PC-3 (cell line): ENCODE results near the gene CDH4. TPM values are rescaled to one million over a fixed set of nuclear protein-coding genes. Genes with fewer than 3 reads are reported as not detected.

Experiments
- ATAC-seq: fragments of 200-7000 bp; cut with Tn5 transposase; 2 replicates; pipeline ENCODE4 v1.9.1; 2020; ENCODE audit warnings: mild to moderate bottlenecking, moderate library complexity
- BruUV-seq: library from RNA; stranded (reverse); fragments of 400-500 nt; replicated peaks from 2 replicates; lab custom pipeline; 2021; lab: Mats Ljungman, UMichigan
- CTCF ChIA-PET: fragments of 300-600 bp; sonication (Branson Sonifier 250); formaldehyde crosslinking; loops from one replicate; lab custom pipeline; 2022; ENCODE audit warnings: antibody characterized with exemption; lab: Charles Lee
- POLR2A ChIA-PET: fragments of 300-600 bp; sonication (Branson Sonifier 250); formaldehyde crosslinking; loops from one replicate; lab custom pipeline; 2022; ENCODE audit warnings: antibody characterized with exemption; ENCODE audit not compliant: unreplicated experiment; lab: Charles Lee
- DNase-seq: peaks from one replicate; pipeline ENCODE4 v3.0.0-alpha.2; 2015
- H2AFZ ChIP-seq: fragments of 300-600 bp; sonication (generic); 2 replicates; pipeline ENCODE4 v1.6.0; 2016; ENCODE audit warnings: antibody characterized with exemption, low read length
- H3F3A ChIP-seq: fragments of 300-600 bp; sonication (generic); one replicate; pipeline ENCODE4 v1.6.0; 2017; ENCODE audit warnings: antibody characterized with exemption, low read length, control low read depth, mild to moderate bottlenecking; ENCODE audit not compliant: unreplicated experiment
- H3K27ac ChIP-seq: fragments of 300-600 bp; sonication (generic); 2 replicates; pipeline ENCODE4 v1.5.1; 2016; ENCODE audit warnings: mild to moderate bottlenecking, low read length
- H3K27me3 ChIP-seq: fragments of 300-600 bp; sonication (generic); 2 replicates; pipeline ENCODE4 v1.6.1; 2016; ENCODE audit warnings: low read length, mixed read lengths
- H3K36me3 ChIP-seq: fragments of 300-600 bp; sonication (generic); 2 replicates; pipeline ENCODE4 v1.6.1; 2016; ENCODE audit warnings: low read depth, mixed run types, low read length, mixed read lengths
- H3K4me1 ChIP-seq: fragments of 300-600 bp; sonication (generic); 2 replicates; pipeline ENCODE4 v1.5.1; 2016; ENCODE audit warnings: low read length; ENCODE audit not compliant: insufficient read depth
- H3K4me2 ChIP-seq: fragments of 300-600 bp; sonication (generic); 2 replicates; pipeline ENCODE4 v1.6.0; 2016; ENCODE audit warnings: low read length
- H3K4me3 ChIP-seq: fragments of 300-600 bp; sonication (generic); 2 replicates; pipeline ENCODE4 v1.5.1; 2016; ENCODE audit warnings: mild to moderate bottlenecking, low read length, mixed read lengths
- H3K79me2 ChIP-seq: fragments of 300-600 bp; sonication (generic); 2 replicates; pipeline ENCODE4 v1.6.1; 2017; ENCODE audit warnings: low read length, mixed read lengths
- H3K9ac ChIP-seq: fragments of 300-600 bp; sonication (generic); 2 replicates; pipeline ENCODE4 v1.6.0; 2016; ENCODE audit warnings: mild to moderate bottlenecking, low read length
- H3K9me2 ChIP-seq: fragments of 300-600 bp; sonication (generic); replicated peaks from 2 replicates; pipeline ENCODE4 v1.6.1; 2016; ENCODE audit warnings: mixed run types, low read length, mixed read lengths
- H3K9me3 ChIP-seq: fragments of 300-600 bp; sonication (generic); 2 replicates; pipeline ENCODE4 v1.6.1; 2016; ENCODE audit warnings: low read length, mixed read lengths
- H4K20me1 ChIP-seq: fragments of 300-600 bp; sonication (generic); 2 replicates; pipeline ENCODE4 v1.6.1; 2016; ENCODE audit warnings: low read length, mixed read lengths
- EZH2 ChIP-seq: fragments of 300-600 bp; sonication (generic); IDR thresholded peaks from one replicate; pipeline ENCODE4 v1.6.1; 2017; ENCODE audit warnings: antibody characterized with exemption, mild to moderate bottlenecking, low read length; ENCODE audit not compliant: unreplicated experiment
- EZH2phosphoT487 ChIP-seq: fragments of 300-600 bp; sonication (generic); IDR thresholded peaks from 2 replicates; pipeline ENCODE4 v1.6.1; 2018; ENCODE audit warnings: mild to moderate bottlenecking, antibody characterized with exemption, low read length, borderline replicate concordance
- intact Hi-C: fragments of 100-400 bp; cut with micrococcal nuclease; formaldehyde crosslinking; loops from 2 replicates; pipeline ENCODE4 v1.9.0; 2023
- total RNA-seq: library from RNA; depleted of rRNA; stranded (reverse); fragments of >200 nt; gene quantifications from 2 replicates; pipeline ENCODE4 v1.2.3, GENCODE V29; 2014
- TF ChIP-seq, protein P1 (sequence below): fragments of 300-600 bp; sonication (generic); conservative IDR thresholded peaks from 2 replicates; pipeline ENCODE4 v1.5.1; 2017; ENCODE audit warnings: antibody characterized with exemption, low read depth, mild to moderate bottlenecking, low read length

Gene CDH4
- total RNA-seq, 1 experiment from 2014 or later: not detected

DNA sequence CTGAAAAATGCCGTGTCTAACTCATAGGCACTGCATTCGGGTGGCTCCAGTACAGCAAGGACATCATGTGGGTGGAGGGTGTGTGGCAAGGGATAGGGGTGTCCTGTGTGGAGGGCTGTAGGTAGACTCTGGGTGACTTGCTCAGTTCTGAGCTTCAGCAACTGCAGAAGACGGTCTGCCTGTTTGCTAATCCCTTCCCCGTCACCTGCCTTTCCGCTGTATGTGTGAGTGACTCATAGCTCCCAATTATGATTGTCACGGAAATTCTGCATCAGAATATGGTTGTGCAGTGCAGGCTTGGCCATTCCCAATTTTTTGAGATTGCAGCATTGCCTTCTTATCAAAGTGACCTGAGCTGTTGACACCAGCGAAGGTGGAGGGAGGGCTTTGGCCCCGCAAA lies 174.3 kb downstream of the CDH4 start:
- H3K4me1 ChIP-seq: no peaks in the 10 kb centered on the region
- no peaks in the 10 kb centered on the region for H4K20me1 ChIP-seq
- H2AFZ ChIP-seq: no peak overlapping the region
- no peak for DNase-seq
- ATAC-seq: no peak
- no peak overlapping the region for H3K9ac ChIP-seq
- H3F3A ChIP-seq: no peaks in the 10 kb centered on the region
- H3K36me3 ChIP-seq: no peaks in the 10 kb centered on the region
- intact Hi-C loops: no loop called here
- no TSS peak for BruUV-seq
- no peak overlapping the region for H3K4me3 ChIP-seq
- ChIA-PET POLR2A (no interaction called here), CTCF (no interaction called here)
- H3K27ac ChIP-seq: no peak overlapping the region
- H3K9me2 ChIP-seq: no peaks in the 10 kb centered on the region
- H3K9me3 ChIP-seq: no peaks in the 10 kb centered on the region
- peaks cover 10% of the 10 kb centered on the region; the same call in 1 of the 2 replicates for H3K27me3 ChIP-seq
- TF ChIP-seq, protein P1, sequence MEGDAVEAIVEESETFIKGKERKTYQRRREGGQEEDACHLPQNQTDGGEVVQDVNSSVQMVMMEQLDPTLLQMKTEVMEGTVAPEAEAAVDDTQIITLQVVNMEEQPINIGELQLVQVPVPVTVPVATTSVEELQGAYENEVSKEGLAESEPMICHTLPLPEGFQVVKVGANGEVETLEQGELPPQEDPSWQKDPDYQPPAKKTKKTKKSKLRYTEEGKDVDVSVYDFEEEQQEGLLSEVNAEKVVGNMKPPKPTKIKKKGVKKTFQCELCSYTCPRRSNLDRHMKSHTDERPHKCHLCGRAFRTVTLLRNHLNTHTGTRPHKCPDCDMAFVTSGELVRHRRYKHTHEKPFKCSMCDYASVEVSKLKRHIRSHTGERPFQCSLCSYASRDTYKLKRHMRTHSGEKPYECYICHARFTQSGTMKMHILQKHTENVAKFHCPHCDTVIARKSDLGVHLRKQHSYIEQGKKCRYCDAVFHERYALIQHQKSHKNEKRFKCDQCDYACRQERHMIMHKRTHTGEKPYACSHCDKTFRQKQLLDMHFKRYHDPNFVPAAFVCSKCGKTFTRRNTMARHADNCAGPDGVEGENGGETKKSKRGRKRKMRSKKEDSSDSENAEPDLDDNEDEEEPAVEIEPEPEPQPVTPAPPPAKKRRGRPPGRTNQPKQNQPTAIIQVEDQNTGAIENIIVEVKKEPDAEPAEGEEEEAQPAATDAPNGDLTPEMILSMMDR: no peak
- TF ChIP-seq EZH2 (no peak), EZH2phosphoT487 (no peak)
- H3K4me2 ChIP-seq: no peak overlapping the region
- no peaks in the 10 kb centered on the region for H3K79me2 ChIP-seq

GRCh38 chr20:61429458-61430227 lies 177.6 kb downstream of the CDH4 start:
- H3K79me2 ChIP-seq: no peaks in the 10 kb centered on the region
- BruUV-seq: no TSS peak
- no peak overlapping the region for H3K9ac ChIP-seq
- peaks cover 28% of the 10 kb centered on the region for H3K27me3 ChIP-seq
- H4K20me1 ChIP-seq: no peaks in the 10 kb centered on the region
- H3K4me1 ChIP-seq: no peaks in the 10 kb centered on the region
- no peaks in the 10 kb centered on the region for H3K36me3 ChIP-seq
- ChIA-PET POLR2A (no interaction called here), CTCF (no interaction called here)
- H3F3A ChIP-seq: no peaks in the 10 kb centered on the region
- intact Hi-C loops: no loop called here
- no peak overlapping the region for H3K4me2 ChIP-seq
- DNase-seq (no peak), ATAC-seq (no peak)
- H3K9me3 ChIP-seq: no peaks in the 10 kb centered on the region
- TF ChIP-seq, protein P1: no peak
- TF ChIP-seq EZH2phosphoT487 (no peak), EZH2 (no peak)
- H2AFZ ChIP-seq: no peak overlapping the region
- H3K9me2 ChIP-seq: no peaks in the 10 kb centered on the region
- no peak overlapping the region for H3K27ac ChIP-seq
- no peak overlapping the region for H3K4me3 ChIP-seq

GRCh38 chr20:61430228-61430624 lies 178.2 kb downstream of the CDH4 start:
- POLR2A ChIA-PET: no interaction called here

More at GRCh38 chr20:61430228-61430624, 178.2 kb downstream of the CDH4 start:
- H3K36me3 ChIP-seq: no peaks in the 10 kb centered on the region
- H3K27ac ChIP-seq: no peak overlapping the region
- H3K4me2 ChIP-seq: no peak overlapping the region
- H4K20me1 ChIP-seq: no peaks in the 10 kb centered on the region
- H3K4me3 ChIP-seq: no peak overlapping the region
- no peaks in the 10 kb centered on the region for H3K4me1 ChIP-seq
- no peaks in the 10 kb centered on the region for H3F3A ChIP-seq
- intact Hi-C loops: no loop called here
- CTCF ChIA-PET: no interaction called here
- no peak overlapping the region for H2AFZ ChIP-seq
- no peak overlapping the region for H3K9ac ChIP-seq
- H3K9me3 ChIP-seq: no peaks in the 10 kb centered on the region
- DNase-seq: no peak
- H3K9me2 ChIP-seq: no peaks in the 10 kb centered on the region
- no peaks in the 10 kb centered on the region for H3K79me2 ChIP-seq
- no TSS peak for BruUV-seq
- peaks cover 29% of the 10 kb centered on the region for H3K27me3 ChIP-seq
- no peak for ATAC-seq
- no peak for TF ChIP-seq EZH2phosphoT487
- TF ChIP-seq, protein P1: no peak
